Hepatocyte (in vitro differentiated cells): ENCODE results near the gene OLFML1.
"Not testable (repeated sequence)": the region's sequence is repeated elsewhere in the genome, so short reads cannot be mapped to it uniquely, and the experiment has no call there.

Experiments
- EZH2phosphoT487 ChIP-seq: fragments of 200-600 bp; sonication (generic); IDR thresholded peaks from one replicate; pipeline ENCODE4 v1.6.1; 2018; ENCODE audit warnings: antibody characterized with exemption, mild to moderate bottlenecking, low read depth, moderate library complexity; ENCODE audit not compliant: unreplicated experiment, severe bottlenecking
- TF ChIP-seq, protein P1 (sequence below): fragments of 200-600 bp; sonication (generic); IDR thresholded peaks from 2 replicates; pipeline ENCODE4 v1.5.1; 2016; ENCODE audit warnings: antibody characterized with exemption, mild to moderate bottlenecking; ENCODE audit not compliant: poor library complexity

DNA sequence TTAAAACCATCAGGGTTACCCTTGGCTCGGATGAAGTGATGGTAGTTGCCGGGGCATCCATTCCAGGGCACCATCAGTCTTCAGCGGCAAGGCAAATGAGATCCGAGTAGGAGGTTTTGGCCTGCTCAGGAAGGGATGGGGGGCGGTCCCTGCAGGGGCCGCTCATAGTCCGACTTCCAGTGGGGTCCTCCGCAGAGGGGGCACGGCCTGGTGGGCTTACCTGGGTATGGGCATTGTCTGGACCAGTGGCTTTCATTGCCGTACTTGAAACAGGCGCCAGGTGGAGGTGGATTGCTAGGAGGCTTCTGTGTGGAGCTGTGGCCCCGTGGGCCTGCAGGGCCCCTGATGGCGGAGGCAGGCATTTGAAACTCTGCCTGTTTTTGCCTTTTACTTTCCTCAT is 32.4 kb downstream of the OLFML1 start:
- TF ChIP-seq, protein P1, sequence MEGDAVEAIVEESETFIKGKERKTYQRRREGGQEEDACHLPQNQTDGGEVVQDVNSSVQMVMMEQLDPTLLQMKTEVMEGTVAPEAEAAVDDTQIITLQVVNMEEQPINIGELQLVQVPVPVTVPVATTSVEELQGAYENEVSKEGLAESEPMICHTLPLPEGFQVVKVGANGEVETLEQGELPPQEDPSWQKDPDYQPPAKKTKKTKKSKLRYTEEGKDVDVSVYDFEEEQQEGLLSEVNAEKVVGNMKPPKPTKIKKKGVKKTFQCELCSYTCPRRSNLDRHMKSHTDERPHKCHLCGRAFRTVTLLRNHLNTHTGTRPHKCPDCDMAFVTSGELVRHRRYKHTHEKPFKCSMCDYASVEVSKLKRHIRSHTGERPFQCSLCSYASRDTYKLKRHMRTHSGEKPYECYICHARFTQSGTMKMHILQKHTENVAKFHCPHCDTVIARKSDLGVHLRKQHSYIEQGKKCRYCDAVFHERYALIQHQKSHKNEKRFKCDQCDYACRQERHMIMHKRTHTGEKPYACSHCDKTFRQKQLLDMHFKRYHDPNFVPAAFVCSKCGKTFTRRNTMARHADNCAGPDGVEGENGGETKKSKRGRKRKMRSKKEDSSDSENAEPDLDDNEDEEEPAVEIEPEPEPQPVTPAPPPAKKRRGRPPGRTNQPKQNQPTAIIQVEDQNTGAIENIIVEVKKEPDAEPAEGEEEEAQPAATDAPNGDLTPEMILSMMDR = not testable (repeated sequence)
- not testable (repeated sequence) for TF ChIP-seq EZH2phosphoT487
